H54 (cell line): ENCODE data around the gene EFNA5.

ENCODE experiments used
- DNase-seq: peaks from one replicate; pipeline ENCODE4 v3.0.0; 2011; ENCODE audit warnings: low spot score, mixed read lengths; ENCODE audit not compliant: insufficient read length
- FAIRE-seq: peaks from 3 replicates; lab custom pipeline; 2011; peaks lifted over from hg19 to GRCh38; lab: Jason Lieb, UNC
- POLR2A ChIP-seq: IDR thresholded peaks from 2 replicates; pipeline ENCODE4 v1.6.1; 2011; ENCODE audit warnings: low read depth, mild to moderate bottlenecking, low read length

Gene EFNA5

GRCh38 chr5:107687404-107687803 is 16.7 kb upstream of the EFNA5 start:
- DNase-seq (no peak), FAIRE-seq (no peak)
- TF ChIP-seq POLR2A = no peak

GRCh38 chr5:107682533-107682932 is 11.8 kb upstream of the EFNA5 start:
- DNase-seq (no peak), FAIRE-seq (no peak)
- TF ChIP-seq POLR2A = no peak

GRCh38 chr5:107680799-107681198 is 10.1 kb upstream of the EFNA5 start:
- TF ChIP-seq POLR2A = no peak
- no peak for DNase-seq
- no peak for FAIRE-seq

GRCh38 chr5:107680099-107680498 is 9.4 kb upstream of the EFNA5 start:
- DNase-seq = no peak
- no peak for FAIRE-seq
- TF ChIP-seq POLR2A = no peak

- no peak for TF ChIP-seq POLR2A
- DNase-seq (no peak), FAIRE-seq (no peak)
Observed at GRCh38 chr5:107676702-107677101, 6.0 kb upstream of the EFNA5 start.

- FAIRE-seq (no peak), DNase-seq (no peak)
- TF ChIP-seq POLR2A = no peak
Observed at GRCh38 chr5:107675201-107675600, 4.5 kb upstream of the EFNA5 start.

- FAIRE-seq = no peak
- TF ChIP-seq POLR2A = no peak
- no peak for DNase-seq
Observed at GRCh38 chr5:107674655-107675054, 3.9 kb upstream of the EFNA5 start.

- peak; percentile 75 for FAIRE-seq
- no peak for TF ChIP-seq POLR2A
- DNase-seq = peak; percentile 75
Observed at GRCh38 chr5:107673368-107674136, 2.8 kb upstream of the EFNA5 start.

GRCh38 chr5:107673039-107673367 is 2.3 kb upstream of the EFNA5 start:
- FAIRE-seq (no peak), DNase-seq (no peak)
- no peak for TF ChIP-seq POLR2A

- peak; percentile 88 for FAIRE-seq
- DNase-seq = peak; percentile 80
- TF ChIP-seq POLR2A = peak; percentile 25; the same call in 1 of the 2 replicates
Observed at GRCh38 chr5:107672211-107673038, 1.7 kb upstream of the EFNA5 start.

GRCh38 chr5:107671742-107672210 is 1.0 kb upstream of the EFNA5 start:
- DNase-seq (peak; percentile 75), FAIRE-seq (peak; percentile 33)
- TF ChIP-seq POLR2A = no peak

GRCh38 chr5:107670087-107670931 is 428 bp downstream of the EFNA5 start:
- no peak for FAIRE-seq
- peak; percentile 32 for DNase-seq
- 0 out of 2 replicates have a peak, but pooled peaks have one; percentile 5 for TF ChIP-seq POLR2A

GRCh38 chr5:107669096-107670031 is 1.4 kb downstream of the EFNA5 start:
- peak; percentile 44 for DNase-seq
- no peak for TF ChIP-seq POLR2A
- no peak for FAIRE-seq
